WTC11 (cell line): ENCODE results near the gene YAP1. TPM values are rescaled to one million over a fixed set of nuclear protein-coding genes. Genes with fewer than 3 reads are reported as not detected.

ENCODE experiments used
- ATAC-seq: fragments of 200-7000 bp; cut with Tn5 transposase; 2 replicates; pipeline ENCODE4 v1.10.0; 2021; ENCODE audit warnings: mild to moderate bottlenecking, moderate library complexity
- CTCF ChIA-PET: fragments of 300-600 bp; sonication (Branson Sonifier 250); formaldehyde crosslinking; loops from one replicate; lab custom pipeline; 2021; ENCODE audit warnings: antibody characterized with exemption; lab: Charles Lee
- POLR2A ChIA-PET: fragments of 350-600 bp; sonication (Branson Sonifier 250); formaldehyde crosslinking; loops from one replicate; lab custom pipeline; 2021; ENCODE audit warnings: antibody characterized with exemption; lab: Charles Lee
- DNase-seq: peaks from one replicate; pipeline ENCODE4 v3.0.0; 2021; ENCODE audit warnings: low spot score
- H3K27ac Mint-ChIP-seq: 2 replicates; pipeline ENCODE4 v1.8.0; 2021; ENCODE audit warnings: mixed read lengths
- H3K27me3 Mint-ChIP-seq: 2 replicates; pipeline ENCODE4 v1.8.0; 2021; ENCODE audit warnings: low read depth, mild to moderate bottlenecking, moderate library complexity, mixed read lengths
- H3K36me3 Mint-ChIP-seq: 2 replicates; pipeline ENCODE4 v1.8.0; 2021; ENCODE audit warnings: mixed read lengths
- H3K4me1 Mint-ChIP-seq: 2 replicates; pipeline ENCODE4 v1.8.0; 2022; ENCODE audit warnings: mixed read lengths
- H3K4me3 Mint-ChIP-seq: 2 replicates; pipeline ENCODE4 v1.8.0; 2021; ENCODE audit warnings: mild to moderate bottlenecking, moderate library complexity, mixed read lengths
- H3K9me3 Mint-ChIP-seq: 2 replicates; pipeline ENCODE4 v1.8.0; 2021; ENCODE audit warnings: mixed read lengths
- E2F1 ChIP-seq: sonication (generic); formaldehyde crosslinking; IDR thresholded peaks from 2 replicates; pipeline ENCODE4 v1.8.0; 2022; ENCODE audit warnings: mild to moderate bottlenecking, missing genetic modification reagents
- ESRRA ChIP-seq: sonication (generic); formaldehyde crosslinking; IDR thresholded peaks from 2 replicates; pipeline ENCODE4 v1.8.1; 2022; ENCODE audit warnings: mild to moderate bottlenecking, missing genetic modification reagents, borderline replicate concordance
- ETV6 ChIP-seq: sonication (generic); formaldehyde crosslinking; IDR thresholded peaks from 2 replicates; pipeline ENCODE4 v1.8.1; 2022; ENCODE audit warnings: mild to moderate bottlenecking, missing genetic modification reagents
- FOXP1 ChIP-seq: sonication (generic); formaldehyde crosslinking; IDR thresholded peaks from 2 replicates; pipeline ENCODE4 v1.8.0; 2022; ENCODE audit warnings: missing genetic modification reagents, mild to moderate bottlenecking, moderate library complexity, borderline replicate concordance
- NR3C1 ChIP-seq: sonication (generic); formaldehyde crosslinking; conservative IDR thresholded peaks from 2 replicates; pipeline ENCODE4 v1.8.1; 2023; ENCODE audit warnings: low read depth, mild to moderate bottlenecking, missing genetic modification reagents
- RORB ChIP-seq: fragments of 250-450 bp; sonication (Bioruptor Pico); IDR thresholded peaks from 2 replicates; pipeline ENCODE4 v1.9.0; 2021; ENCODE audit warnings: mild to moderate bottlenecking
- SP1 ChIP-seq: sonication (generic); formaldehyde crosslinking; conservative IDR thresholded peaks from 2 replicates; pipeline ENCODE4 v1.8.1; 2022; ENCODE audit warnings: missing genetic modification reagents
- TEAD1 ChIP-seq: sonication (generic); formaldehyde crosslinking; IDR thresholded peaks from 2 replicates; pipeline ENCODE4 v1.8.0; 2022; ENCODE audit warnings: mild to moderate bottlenecking, missing genetic modification reagents
- ZNF219 ChIP-seq: sonication (generic); formaldehyde crosslinking; IDR thresholded peaks from 2 replicates; pipeline ENCODE4 v1.8.0; 2023; ENCODE audit warnings: missing genetic modification reagents, mild to moderate bottlenecking, borderline replicate concordance
- ZNF396 ChIP-seq: fragments of 250-450 bp; sonication (Bioruptor Pico); IDR thresholded peaks from 2 replicates; pipeline ENCODE4 v1.8.0; 2021; ENCODE audit warnings: mild to moderate bottlenecking, moderate library complexity, borderline replicate concordance
- total RNA-seq: library from RNA; stranded (reverse); gene quantifications from 3 replicates; pipeline ENCODE4 v1.2.3, GENCODE V29; 2021
- TF ChIP-seq, protein P1 (sequence below): sonication (generic); formaldehyde crosslinking; IDR thresholded peaks from 2 replicates; pipeline ENCODE4 v1.8.0; 2022; ENCODE audit warnings: missing genetic modification reagents
- TF ChIP-seq, protein P2 (sequence below): sonication (generic); formaldehyde crosslinking; IDR thresholded peaks from 2 replicates; pipeline ENCODE4 v1.8.1; 2023; ENCODE audit warnings: mild to moderate bottlenecking, missing genetic modification reagents, moderate library complexity
- TF ChIP-seq, protein P3 (sequence below): fragments of 200-600 bp; IDR thresholded peaks from 2 replicates; pipeline ENCODE4 v1.8.0; 2022; ENCODE audit warnings: antibody characterized with exemption
- TF ChIP-seq, protein P4 (sequence below): sonication (generic); formaldehyde crosslinking; IDR thresholded peaks from 2 replicates; pipeline ENCODE4 v1.8.1; 2023; ENCODE audit warnings: mild to moderate bottlenecking, missing genetic modification reagents, moderate library complexity
- TF ChIP-seq, protein P5 (sequence below): fragments of 250-450 bp; sonication (Bioruptor Pico); IDR thresholded peaks from 2 replicates; pipeline ENCODE4 v1.9.0; 2021; ENCODE audit warnings: mild to moderate bottlenecking, borderline replicate concordance

Gene YAP1
- total RNA-seq, 1 experiment from 2014 or later: 88.7 TPM

GRCh38 chr11:102179371-102179770 lies 69.1 kb downstream of the YAP1 start (continued):
- TF ChIP-seq, protein P1, sequence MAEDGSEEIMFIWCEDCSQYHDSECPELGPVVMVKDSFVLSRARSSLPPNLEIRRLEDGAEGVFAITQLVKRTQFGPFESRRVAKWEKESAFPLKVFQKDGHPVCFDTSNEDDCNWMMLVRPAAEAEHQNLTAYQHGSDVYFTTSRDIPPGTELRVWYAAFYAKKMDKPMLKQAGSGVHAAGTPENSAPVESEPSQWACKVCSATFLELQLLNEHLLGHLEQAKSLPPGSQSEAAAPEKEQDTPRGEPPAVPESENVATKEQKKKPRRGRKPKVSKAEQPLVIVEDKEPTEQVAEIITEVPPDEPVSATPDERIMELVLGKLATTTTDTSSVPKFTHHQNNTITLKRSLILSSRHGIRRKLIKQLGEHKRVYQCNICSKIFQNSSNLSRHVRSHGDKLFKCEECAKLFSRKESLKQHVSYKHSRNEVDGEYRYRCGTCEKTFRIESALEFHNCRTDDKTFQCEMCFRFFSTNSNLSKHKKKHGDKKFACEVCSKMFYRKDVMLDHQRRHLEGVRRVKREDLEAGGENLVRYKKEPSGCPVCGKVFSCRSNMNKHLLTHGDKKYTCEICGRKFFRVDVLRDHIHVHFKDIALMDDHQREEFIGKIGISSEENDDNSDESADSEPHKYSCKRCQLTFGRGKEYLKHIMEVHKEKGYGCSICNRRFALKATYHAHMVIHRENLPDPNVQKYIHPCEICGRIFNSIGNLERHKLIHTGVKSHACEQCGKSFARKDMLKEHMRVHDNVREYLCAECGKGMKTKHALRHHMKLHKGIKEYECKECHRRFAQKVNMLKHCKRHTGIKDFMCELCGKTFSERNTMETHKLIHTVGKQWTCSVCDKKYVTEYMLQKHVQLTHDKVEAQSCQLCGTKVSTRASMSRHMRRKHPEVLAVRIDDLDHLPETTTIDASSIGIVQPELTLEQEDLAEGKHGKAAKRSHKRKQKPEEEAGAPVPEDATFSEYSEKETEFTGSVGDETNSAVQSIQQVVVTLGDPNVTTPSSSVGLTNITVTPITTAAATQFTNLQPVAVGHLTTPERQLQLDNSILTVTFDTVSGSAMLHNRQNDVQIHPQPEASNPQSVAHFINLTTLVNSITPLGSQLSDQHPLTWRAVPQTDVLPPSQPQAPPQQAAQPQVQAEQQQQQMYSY: no peak
- no peak for TF ChIP-seq NR3C1 (CRISPR knock-in tag)
- TF ChIP-seq, protein P2, sequence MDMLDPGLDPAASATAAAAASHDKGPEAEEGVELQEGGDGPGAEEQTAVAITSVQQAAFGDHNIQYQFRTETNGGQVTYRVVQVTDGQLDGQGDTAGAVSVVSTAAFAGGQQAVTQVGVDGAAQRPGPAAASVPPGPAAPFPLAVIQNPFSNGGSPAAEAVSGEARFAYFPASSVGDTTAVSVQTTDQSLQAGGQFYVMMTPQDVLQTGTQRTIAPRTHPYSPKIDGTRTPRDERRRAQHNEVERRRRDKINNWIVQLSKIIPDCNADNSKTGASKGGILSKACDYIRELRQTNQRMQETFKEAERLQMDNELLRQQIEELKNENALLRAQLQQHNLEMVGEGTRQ: no peak
- TF ChIP-seq TEAD1 (CRISPR knock-in tag): no peak
- TF ChIP-seq, protein P3, sequence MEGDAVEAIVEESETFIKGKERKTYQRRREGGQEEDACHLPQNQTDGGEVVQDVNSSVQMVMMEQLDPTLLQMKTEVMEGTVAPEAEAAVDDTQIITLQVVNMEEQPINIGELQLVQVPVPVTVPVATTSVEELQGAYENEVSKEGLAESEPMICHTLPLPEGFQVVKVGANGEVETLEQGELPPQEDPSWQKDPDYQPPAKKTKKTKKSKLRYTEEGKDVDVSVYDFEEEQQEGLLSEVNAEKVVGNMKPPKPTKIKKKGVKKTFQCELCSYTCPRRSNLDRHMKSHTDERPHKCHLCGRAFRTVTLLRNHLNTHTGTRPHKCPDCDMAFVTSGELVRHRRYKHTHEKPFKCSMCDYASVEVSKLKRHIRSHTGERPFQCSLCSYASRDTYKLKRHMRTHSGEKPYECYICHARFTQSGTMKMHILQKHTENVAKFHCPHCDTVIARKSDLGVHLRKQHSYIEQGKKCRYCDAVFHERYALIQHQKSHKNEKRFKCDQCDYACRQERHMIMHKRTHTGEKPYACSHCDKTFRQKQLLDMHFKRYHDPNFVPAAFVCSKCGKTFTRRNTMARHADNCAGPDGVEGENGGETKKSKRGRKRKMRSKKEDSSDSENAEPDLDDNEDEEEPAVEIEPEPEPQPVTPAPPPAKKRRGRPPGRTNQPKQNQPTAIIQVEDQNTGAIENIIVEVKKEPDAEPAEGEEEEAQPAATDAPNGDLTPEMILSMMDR: no peak
- TF ChIP-seq, protein P4, sequence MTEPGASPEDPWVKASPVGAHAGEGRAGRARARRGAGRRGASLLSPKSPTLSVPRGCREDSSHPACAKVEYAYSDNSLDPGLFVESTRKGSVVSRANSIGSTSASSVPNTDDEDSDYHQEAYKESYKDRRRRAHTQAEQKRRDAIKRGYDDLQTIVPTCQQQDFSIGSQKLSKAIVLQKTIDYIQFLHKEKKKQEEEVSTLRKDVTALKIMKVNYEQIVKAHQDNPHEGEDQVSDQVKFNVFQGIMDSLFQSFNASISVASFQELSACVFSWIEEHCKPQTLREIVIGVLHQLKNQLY (CRISPR knock-in tag): no peak
- no peak for TF ChIP-seq RORB (CRISPR knock-in tag)
- no peak for TF ChIP-seq SP1
- TF ChIP-seq, all 79 proteins: peak for 0

DNA sequence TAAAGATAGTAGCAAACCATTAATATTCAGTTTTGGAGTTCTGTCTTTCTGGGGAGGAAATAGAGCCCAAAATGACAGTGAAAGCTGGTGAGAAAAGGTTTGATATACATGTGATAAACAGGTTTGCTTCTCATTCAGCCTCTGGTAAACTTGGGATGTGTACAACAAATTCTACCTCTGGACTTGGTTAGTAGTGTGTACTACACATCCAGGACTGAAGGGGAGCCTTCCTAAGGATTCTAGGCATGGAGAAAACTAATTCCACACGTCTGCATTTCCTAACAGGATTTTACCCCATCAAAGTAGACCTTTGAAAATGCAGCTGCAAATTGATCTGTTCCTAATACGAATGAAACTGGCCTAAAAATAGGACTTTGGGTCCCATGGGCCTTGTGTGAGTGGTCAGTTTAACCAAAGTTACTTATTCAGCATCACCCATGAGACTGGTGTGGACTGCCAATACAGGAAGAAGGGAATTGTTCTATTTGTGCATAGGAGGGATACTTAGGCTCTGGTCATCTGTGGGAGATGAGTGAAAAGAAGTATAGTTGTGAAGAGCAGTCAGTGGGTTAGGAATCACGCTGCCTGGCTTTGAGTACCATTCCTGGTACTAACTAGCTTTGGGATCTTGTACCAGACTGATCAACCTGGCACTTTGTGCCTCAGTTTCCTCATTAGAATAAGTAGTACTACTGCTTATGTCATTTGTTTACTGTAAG lies 74.2 kb downstream of the YAP1 start:
- TF ChIP-seq ZNF219 (no peak), ESRRA (CRISPR knock-in tag) (no peak), E2F1 (CRISPR knock-in tag) (no peak), ZNF396 (CRISPR knock-in tag) (no peak), FOXP1 (CRISPR knock-in tag) (no peak), ETV6 (CRISPR knock-in tag) (no peak)
- TF ChIP-seq, protein P5, sequence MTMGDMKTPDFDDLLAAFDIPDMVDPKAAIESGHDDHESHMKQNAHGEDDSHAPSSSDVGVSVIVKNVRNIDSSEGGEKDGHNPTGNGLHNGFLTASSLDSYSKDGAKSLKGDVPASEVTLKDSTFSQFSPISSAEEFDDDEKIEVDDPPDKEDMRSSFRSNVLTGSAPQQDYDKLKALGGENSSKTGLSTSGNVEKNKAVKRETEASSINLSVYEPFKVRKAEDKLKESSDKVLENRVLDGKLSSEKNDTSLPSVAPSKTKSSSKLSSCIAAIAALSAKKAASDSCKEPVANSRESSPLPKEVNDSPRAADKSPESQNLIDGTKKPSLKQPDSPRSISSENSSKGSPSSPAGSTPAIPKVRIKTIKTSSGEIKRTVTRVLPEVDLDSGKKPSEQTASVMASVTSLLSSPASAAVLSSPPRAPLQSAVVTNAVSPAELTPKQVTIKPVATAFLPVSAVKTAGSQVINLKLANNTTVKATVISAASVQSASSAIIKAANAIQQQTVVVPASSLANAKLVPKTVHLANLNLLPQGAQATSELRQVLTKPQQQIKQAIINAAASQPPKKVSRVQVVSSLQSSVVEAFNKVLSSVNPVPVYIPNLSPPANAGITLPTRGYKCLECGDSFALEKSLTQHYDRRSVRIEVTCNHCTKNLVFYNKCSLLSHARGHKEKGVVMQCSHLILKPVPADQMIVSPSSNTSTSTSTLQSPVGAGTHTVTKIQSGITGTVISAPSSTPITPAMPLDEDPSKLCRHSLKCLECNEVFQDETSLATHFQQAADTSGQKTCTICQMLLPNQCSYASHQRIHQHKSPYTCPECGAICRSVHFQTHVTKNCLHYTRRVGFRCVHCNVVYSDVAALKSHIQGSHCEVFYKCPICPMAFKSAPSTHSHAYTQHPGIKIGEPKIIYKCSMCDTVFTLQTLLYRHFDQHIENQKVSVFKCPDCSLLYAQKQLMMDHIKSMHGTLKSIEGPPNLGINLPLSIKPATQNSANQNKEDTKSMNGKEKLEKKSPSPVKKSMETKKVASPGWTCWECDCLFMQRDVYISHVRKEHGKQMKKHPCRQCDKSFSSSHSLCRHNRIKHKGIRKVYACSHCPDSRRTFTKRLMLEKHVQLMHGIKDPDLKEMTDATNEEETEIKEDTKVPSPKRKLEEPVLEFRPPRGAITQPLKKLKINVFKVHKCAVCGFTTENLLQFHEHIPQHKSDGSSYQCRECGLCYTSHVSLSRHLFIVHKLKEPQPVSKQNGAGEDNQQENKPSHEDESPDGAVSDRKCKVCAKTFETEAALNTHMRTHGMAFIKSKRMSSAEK (CRISPR knock-in tag): no peak
- no peaks in the 10 kb centered on the region; the same call in 1 of the 2 replicates for H3K9me3 Mint-ChIP-seq
- H3K27me3 Mint-ChIP-seq: no peaks in the 10 kb centered on the region
- H3K4me1 Mint-ChIP-seq: peaks cover 44% of the 10 kb centered on the region
- no peak for DNase-seq
- H3K4me3 Mint-ChIP-seq: no peak overlapping the region
- ATAC-seq: no peak
- no peak overlapping the region for H3K27ac Mint-ChIP-seq
- H3K36me3 Mint-ChIP-seq: peaks cover 12% of the 10 kb centered on the region
- ChIA-PET CTCF (interaction anchor here (0.6 to 1.2 kb wide), 2 partner anchors 12 to 70 kb away, joined by 3 to 4 read pairs; no protein-coding TSS in a partner anchor), POLR2A (no interaction called here)
